GM12878 (cell line): ENCODE data around the gene EMX1. TPM values are rescaled to one million over a fixed set of nuclear protein-coding genes. Genes with fewer than 3 reads are reported as not detected.

Source experiments
- CREB1 ChIP-seq: IDR thresholded peaks from 2 replicates; pipeline ENCODE4 v1.6.1; 2012; ENCODE audit warnings: low read depth, mild to moderate bottlenecking, inconsistent platforms
- HDGF ChIP-seq: fragments of 450-650 bp; IDR thresholded peaks from 2 replicates; pipeline ENCODE4 v1.6.1; 2016; ENCODE audit warnings: antibody characterized with exemption
- IRF4 ChIP-seq: IDR thresholded peaks from 2 replicates; pipeline ENCODE4 v1.6.1; 2011; ENCODE audit warnings: low read depth, low read length
- JUND ChIP-seq: IDR thresholded peaks from 2 replicates; pipeline ENCODE4 v1.6.1; 2012; ENCODE audit warnings: low read depth, mild to moderate bottlenecking, low read length, improper control_type of control experiment, moderate library complexity
- KAT2A ChIP-seq: conservative IDR thresholded peaks from 2 replicates; pipeline ENCODE4 v1.6.1; 2011; ENCODE audit warnings: low read depth, low read length; ENCODE audit not compliant: control insufficient read depth
- MEF2A ChIP-seq: IDR thresholded peaks from 2 replicates; pipeline ENCODE4 v1.6.1; 2011; ENCODE audit warnings: low read depth, mild to moderate bottlenecking, low read length, moderate library complexity; ENCODE audit not compliant: insufficient read depth
- MTA2 ChIP-seq: fragments of 450-650 bp; IDR thresholded peaks from 2 replicates; pipeline ENCODE4 v1.6.1; 2016; ENCODE audit warnings: low read depth, mild to moderate bottlenecking, moderate library complexity
- MYC ChIP-seq: IDR thresholded peaks from 2 replicates; pipeline ENCODE4 v1.6.1; 2011; ENCODE audit warnings: mild to moderate bottlenecking, low read length, moderate library complexity, inconsistent platforms; ENCODE audit not compliant: insufficient read depth, insufficient replicate concordance, insufficient read length, severe bottlenecking
- NFYA ChIP-seq: IDR thresholded peaks from 2 replicates; pipeline ENCODE4 v1.6.1; 2011; ENCODE audit warnings: low read depth, mild to moderate bottlenecking, low read length, improper control_type of control experiment, borderline replicate concordance
- NR2C1 ChIP-seq: fragments of 450-650 bp; IDR thresholded peaks from 2 replicates; pipeline ENCODE4 v1.6.1; 2017; ENCODE audit warnings: antibody characterized with exemption, mild to moderate bottlenecking, moderate library complexity
- PAX8 ChIP-seq: fragments of 450-650 bp; IDR thresholded peaks from 2 replicates; pipeline ENCODE4 v1.6.1; 2017; ENCODE audit warnings: mild to moderate bottlenecking, moderate library complexity
- RAD51 ChIP-seq: fragments of 450-650 bp; IDR thresholded peaks from 2 replicates; pipeline ENCODE4 v1.6.1; 2016; ENCODE audit warnings: moderate library complexity, mild to moderate bottlenecking, inconsistent platforms
- RCOR1 ChIP-seq: conservative IDR thresholded peaks from 2 replicates; pipeline ENCODE4 v1.6.1; 2012; ENCODE audit warnings: low read depth, low read length, improper control_type of control experiment
- SIN3A ChIP-seq: IDR thresholded peaks from 2 replicates; pipeline ENCODE4 v1.6.1; 2012; ENCODE audit warnings: low read depth, low read length, improper control_type of control experiment
- SREBF1 ChIP-seq: IDR thresholded peaks from 2 replicates; pipeline ENCODE4 v1.6.1; 2012; ENCODE audit warnings: mild to moderate bottlenecking, low read length
- TARDBP ChIP-seq: IDR thresholded peaks from 2 replicates; pipeline ENCODE4 v1.6.1; 2016; ENCODE audit warnings: borderline replicate concordance
- TCF3 ChIP-seq: IDR thresholded peaks from 2 replicates; pipeline ENCODE4 v1.6.1; 2012; ENCODE audit warnings: low read depth, mild to moderate bottlenecking, low read length, borderline replicate concordance; ENCODE audit not compliant: insufficient read depth
- YBX1 ChIP-seq: fragments of 450-650 bp; IDR thresholded peaks from 2 replicates; pipeline ENCODE4 v1.6.1; 2016; ENCODE audit warnings: antibody characterized with exemption
- ZBED1 ChIP-seq: IDR thresholded peaks from 2 replicates; pipeline ENCODE4 v1.6.1; 2016; ENCODE audit warnings: borderline replicate concordance
- polyA plus RNA-seq, 11 experiments: library from polyadenylated mRNA; depleted of rRNA in 4 of 11; unstranded in 6 of 11; stranded (reverse) in 5 of 11; fragments of >200 nt; fragmentation: Nextera tagmentation in 4 of 11; fragmentation: Illumina TruSeq in 1 of 11; extraction: Ambion mirVana in 4 of 11; extraction: Trizol in 1 of 11; gene quantifications; 1 replicate in 1 of 11; 2 replicates in 10 of 11; pipeline versions ENCODE4 v1.2.1 to v1.2.3, GENCODE V29; 2011 to 2016; ENCODE audit warnings: inconsistent platforms in 2 of 11, missing spikeins in 2 of 11, low read depth in 1 of 11
- total RNA-seq, 4 experiments: library from RNA; depleted of rRNA in 3 of 4; stranded (reverse); fragments of >200 nt in 3 of 4; fragmentation: Illumina TruSeq in 1 of 4; extraction: Trizol in 1 of 4; gene quantifications; 2 replicates each; pipeline versions ENCODE4 v1.2.1 to v1.2.3, GENCODE V29; 2013 to 2021
- TF ChIP-seq, protein P1 (sequence below): fragments of 450-650 bp; IDR thresholded peaks from 2 replicates; pipeline ENCODE4 v1.6.1; 2016; ENCODE audit warnings: mild to moderate bottlenecking
- TF ChIP-seq, protein P2 (sequence below): fragments of 450-650 bp; IDR thresholded peaks from 2 replicates; pipeline ENCODE4 v1.6.1; 2017; ENCODE audit warnings: mild to moderate bottlenecking, low read depth, inconsistent platforms; ENCODE audit not compliant: poor library complexity, severe bottlenecking

EMX1 gene
- total and polyA plus RNA-seq, 10 of the 15 experiments (the other 5 are each of a cell fraction or from before 2014, with no cell fraction given), result 0.07 to 5.1 (median 1.2) TPM; not detected in 1

DNA sequence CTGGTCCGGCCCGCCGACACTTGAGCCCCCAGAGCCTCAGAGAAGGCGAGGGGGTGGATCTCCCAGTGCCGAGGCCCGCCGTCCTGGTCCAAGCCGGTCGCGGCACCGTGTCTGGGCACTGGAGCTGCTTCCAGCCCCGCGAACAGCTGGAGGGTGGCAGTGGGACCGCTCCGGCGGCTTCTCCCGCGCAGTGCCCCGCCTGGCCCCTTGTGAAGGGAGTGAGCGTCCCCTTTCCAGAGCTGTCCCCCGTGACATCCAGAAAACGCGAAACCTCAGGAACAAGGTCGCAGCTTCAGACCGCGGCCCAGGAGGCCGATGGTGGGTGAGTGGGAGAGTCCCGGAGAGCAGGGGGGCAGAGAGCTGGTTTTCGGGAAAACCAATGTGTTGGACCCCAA, 579 bp upstream of the EMX1 start (continued):
- TF ChIP-seq, protein P1, sequence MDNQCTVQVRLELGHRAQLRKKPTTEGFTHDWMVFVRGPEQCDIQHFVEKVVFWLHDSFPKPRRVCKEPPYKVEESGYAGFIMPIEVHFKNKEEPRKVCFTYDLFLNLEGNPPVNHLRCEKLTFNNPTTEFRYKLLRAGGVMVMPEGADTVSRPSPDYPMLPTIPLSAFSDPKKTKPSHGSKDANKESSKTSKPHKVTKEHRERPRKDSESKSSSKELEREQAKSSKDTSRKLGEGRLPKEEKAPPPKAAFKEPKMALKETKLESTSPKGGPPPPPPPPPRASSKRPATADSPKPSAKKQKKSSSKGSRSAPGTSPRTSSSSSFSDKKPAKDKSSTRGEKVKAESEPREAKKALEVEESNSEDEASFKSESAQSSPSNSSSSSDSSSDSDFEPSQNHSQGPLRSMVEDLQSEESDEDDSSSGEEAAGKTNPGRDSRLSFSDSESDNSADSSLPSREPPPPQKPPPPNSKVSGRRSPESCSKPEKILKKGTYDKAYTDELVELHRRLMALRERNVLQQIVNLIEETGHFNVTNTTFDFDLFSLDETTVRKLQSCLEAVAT, result 0 out of 2 replicates have a peak, but pooled peaks have one; percentile 45
- TF ChIP-seq, protein P2, sequence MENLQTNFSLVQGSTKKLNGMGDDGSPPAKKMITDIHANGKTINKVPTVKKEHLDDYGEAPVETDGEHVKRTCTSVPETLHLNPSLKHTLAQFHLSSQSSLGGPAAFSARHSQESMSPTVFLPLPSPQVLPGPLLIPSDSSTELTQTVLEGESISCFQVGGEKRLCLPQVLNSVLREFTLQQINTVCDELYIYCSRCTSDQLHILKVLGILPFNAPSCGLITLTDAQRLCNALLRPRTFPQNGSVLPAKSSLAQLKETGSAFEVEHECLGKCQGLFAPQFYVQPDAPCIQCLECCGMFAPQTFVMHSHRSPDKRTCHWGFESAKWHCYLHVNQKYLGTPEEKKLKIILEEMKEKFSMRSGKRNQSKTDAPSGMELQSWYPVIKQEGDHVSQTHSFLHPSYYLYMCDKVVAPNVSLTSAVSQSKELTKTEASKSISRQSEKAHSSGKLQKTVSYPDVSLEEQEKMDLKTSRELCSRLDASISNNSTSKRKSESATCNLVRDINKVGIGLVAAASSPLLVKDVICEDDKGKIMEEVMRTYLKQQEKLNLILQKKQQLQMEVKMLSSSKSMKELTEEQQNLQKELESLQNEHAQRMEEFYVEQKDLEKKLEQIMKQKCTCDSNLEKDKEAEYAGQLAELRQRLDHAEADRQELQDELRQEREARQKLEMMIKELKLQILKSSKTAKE, result no peak
- TF ChIP-seq ZBED1, result no peak
- no peak for TF ChIP-seq PAX8
- 0 out of 2 replicates have a peak, but pooled peaks have one; percentile 0 for TF ChIP-seq MTA2
- TF ChIP-seq NFYA, result no peak
- no peak for TF ChIP-seq HDGF
- no peak for TF ChIP-seq CREB1
- no peak for TF ChIP-seq SREBF1
- TF ChIP-seq IRF4, result no peak
- no peak for TF ChIP-seq JUND
- TF ChIP-seq MYC, result no peak
- no peak for TF ChIP-seq KAT2A
- TF ChIP-seq TARDBP, result no peak
- no peak for TF ChIP-seq MEF2A
- no peak for TF ChIP-seq YBX1
- 0 out of 2 replicates have a peak, but pooled peaks have one; percentile 45 for TF ChIP-seq SIN3A
- TF ChIP-seq TCF3, result no peak
- TF ChIP-seq RCOR1, result no peak
- no peak for TF ChIP-seq NR2C1
- no peak for TF ChIP-seq RAD51
